Heart left ventricle (tissue), 16 donors: ENCODE data around the gene TMEM47. TPM values are rescaled to one million over a fixed set of nuclear protein-coding genes. Genes with fewer than 3 reads are reported as not detected.

Experiments
- ATAC-seq, 4 donors: fragments of 200-7000 bp; cut with Tn5 transposase; one replicate each; pipeline ENCODE4 v1.9.1; 2020 to 2022; ENCODE audit warnings: moderate library complexity in 4 of 4, mild to moderate bottlenecking in 3 of 4, moderate number of reproducible peaks in 1 of 4
- DNase-seq, 5 donors: peaks; one replicate each; pipeline ENCODE4 v3.0.0-alpha.2; 2020
- H3K27ac ChIP-seq, 12 donors: fragments of 200-600 bp; sonication (generic) in 4 of 12; one replicate each; pipeline versions ENCODE4 v1.5.0 to v1.8.0; 2016 to 2022; ENCODE audit warnings: mild to moderate bottlenecking in 2 of 12
- H3K27me3 ChIP-seq, 9 donors: fragments of 200-600 bp; sonication (generic) in 2 of 9; one replicate each; pipeline versions ENCODE4 v1.5.1 to v1.8.0; 2016 to 2022; ENCODE audit warnings: mild to moderate bottlenecking in 3 of 9
- H3K36me3 ChIP-seq, 9 donors: fragments of 200-600 bp; sonication (generic) in 2 of 9; one replicate each; pipeline versions ENCODE4 v1.5.0 to v1.8.0; 2018 to 2022; ENCODE audit warnings: mild to moderate bottlenecking in 2 of 9
- H3K4me1 ChIP-seq, 12 donors: fragments of 200-600 bp; sonication (generic) in 4 of 12; one replicate each; pipeline versions ENCODE4 v1.5.0 to v1.8.0; 2016 to 2022; ENCODE audit warnings: mild to moderate bottlenecking in 3 of 12
- H3K4me3 ChIP-seq, 12 donors: fragments of 200-600 bp; sonication (generic) in 4 of 12; one replicate each; pipeline versions ENCODE4 v1.5.0 to v1.8.0; 2017 to 2022; ENCODE audit warnings: mild to moderate bottlenecking in 9 of 12, moderate library complexity in 4 of 12
- H3K9me3 ChIP-seq, 12 donors: fragments of 200-600 bp; sonication (generic) in 4 of 12; one replicate each; pipeline versions ENCODE4 v1.5.0 to v1.8.0; 2016 to 2022; ENCODE audit warnings: mild to moderate bottlenecking in 1 of 12
- POLR2A ChIP-seq, 2 donors: fragments of 450-650 bp; IDR thresholded peaks; one replicate each; pipeline ENCODE4 v1.6.1; 2017; ENCODE audit warnings: antibody characterized with exemption in 2 of 2, mild to moderate bottlenecking in 2 of 2, moderate library complexity in 2 of 2
- WGBS, 4 donors: extraction: QIAGEN DNeasy Blood & Tissue Kit in 2 of 4; methylation state at CpG; one replicate each; pipeline versions ENCODE4 v1.1.5 to v1.1.7; 2013 to 2018; 5-methylcytosine and 5-hydroxymethylcytosine counted together
- intact Hi-C, 10 donors: fragments of 100-400 bp; cut with DNase I; formaldehyde crosslinking; loops; one replicate each; pipeline versions ENCODE4 v1.11.1 to v1.14.2; 2022
- polyA plus RNA-seq, 2 donors: library from polyadenylated mRNA; stranded (reverse); fragments of 200-250 nt; gene quantifications; one replicate each; pipeline ENCODE4 v1.2.3, GENCODE V29; 2013
- total RNA-seq, 9 donors: library from RNA; depleted of rRNA in 2 of 9; stranded (reverse); fragments of >200 nt in 2 of 9; fragmentation: NEBNext Ultra II Directional in 3 of 9; extraction: Animal tissue kit (Norgen Biotek cat#: 25700) in 3 of 9; gene quantifications; one replicate each; pipeline versions ENCODE4 v1.1.0 to v1.2.4, GENCODE V29; 2016 to 2023
- TF ChIP-seq, protein P1 (sequence below), 12 donors: fragments of 200-600 bp; sonication (generic) in 4 of 12; IDR thresholded peaks; one replicate each; pipeline versions ENCODE4 v1.5.0 to v1.8.0; 2018 to 2022; ENCODE audit warnings: antibody characterized with exemption in 12 of 12, mild to moderate bottlenecking in 5 of 12
- donor health status: ischemic (EF 13 %, LVEDD 7.1; RV severe dilation, severe dysfunction).
- donor health status: healthy with polysubstance abuse.
- donor health status: DM: no; HTN: yes; CAD: no.
- donor health status: DM: no; HTN: no; CAD: no.
- donor health status: ischemic (EF 25% LVEDD 6.9; RV normal size, moderate dysfunction).
- donor health status: ischemic (EF 25% LVEDD 5.7; RV mildly dilated, moderate dysfunction).
- donor health status: healthy.
- donor health status: DM: yes; HTN: yes; CAD: no.
- donor health status: ischemic (EF 35%, LVEDD 5.7; RV mildly dilated, moderate dysfunction).
- donor health status: nonischemic (EF 11% LVEDD 7.7; RV severe dilation, severe dysfunction).
- donor health status: DM: yes; HTN: yes; CAD: no.
- donor health status: PGD.
- donor health status: ischemic (EF 29% LVEDD 5.4; RV normal size, mild dysfunction).
- donor health status: nonischemic (EF 23%, LVEDD 6.1; RV moderate dilation, normal function).

TMEM47 gene
- total and polyA plus RNA-seq, 11 donors, result 14.0 to 47.5 (median 33.9) TPM

GRCh38 chrX:34642849-34643248, 14.2 kb downstream of the TMEM47 start:
- 71 to 89% (median 81%) methylated on average over 2 of the region's 2 CpGs for whole genome bisulfite sequencing, 4 donors
- DNase-seq, result no peak
- H3K36me3 ChIP-seq, result peaks cover 0 to 10% (median 0%) of the 10 kb centered on the region in 9 donors
- peaks cover 0 to 1% (median 0%) of the 10 kb centered on the region in 12 donors for H3K9me3 ChIP-seq
- H3K27ac ChIP-seq, result no peak overlapping the region
- H3K4me3 ChIP-seq, result no peak overlapping the region
- peaks cover 0 to 49% (median 0%) of the 10 kb centered on the region in 12 donors for H3K4me1 ChIP-seq
- no peaks in the 10 kb centered on the region for H3K27me3 ChIP-seq
- no peak for ATAC-seq
- intact Hi-C loops, result no loop called here
- no peak for TF ChIP-seq POLR2A (IDR thresholded peaks at IDR 0.05)
- TF ChIP-seq, protein P1, sequence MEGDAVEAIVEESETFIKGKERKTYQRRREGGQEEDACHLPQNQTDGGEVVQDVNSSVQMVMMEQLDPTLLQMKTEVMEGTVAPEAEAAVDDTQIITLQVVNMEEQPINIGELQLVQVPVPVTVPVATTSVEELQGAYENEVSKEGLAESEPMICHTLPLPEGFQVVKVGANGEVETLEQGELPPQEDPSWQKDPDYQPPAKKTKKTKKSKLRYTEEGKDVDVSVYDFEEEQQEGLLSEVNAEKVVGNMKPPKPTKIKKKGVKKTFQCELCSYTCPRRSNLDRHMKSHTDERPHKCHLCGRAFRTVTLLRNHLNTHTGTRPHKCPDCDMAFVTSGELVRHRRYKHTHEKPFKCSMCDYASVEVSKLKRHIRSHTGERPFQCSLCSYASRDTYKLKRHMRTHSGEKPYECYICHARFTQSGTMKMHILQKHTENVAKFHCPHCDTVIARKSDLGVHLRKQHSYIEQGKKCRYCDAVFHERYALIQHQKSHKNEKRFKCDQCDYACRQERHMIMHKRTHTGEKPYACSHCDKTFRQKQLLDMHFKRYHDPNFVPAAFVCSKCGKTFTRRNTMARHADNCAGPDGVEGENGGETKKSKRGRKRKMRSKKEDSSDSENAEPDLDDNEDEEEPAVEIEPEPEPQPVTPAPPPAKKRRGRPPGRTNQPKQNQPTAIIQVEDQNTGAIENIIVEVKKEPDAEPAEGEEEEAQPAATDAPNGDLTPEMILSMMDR (IDR thresholded peaks at IDR 0.05), result no peak

DNA sequence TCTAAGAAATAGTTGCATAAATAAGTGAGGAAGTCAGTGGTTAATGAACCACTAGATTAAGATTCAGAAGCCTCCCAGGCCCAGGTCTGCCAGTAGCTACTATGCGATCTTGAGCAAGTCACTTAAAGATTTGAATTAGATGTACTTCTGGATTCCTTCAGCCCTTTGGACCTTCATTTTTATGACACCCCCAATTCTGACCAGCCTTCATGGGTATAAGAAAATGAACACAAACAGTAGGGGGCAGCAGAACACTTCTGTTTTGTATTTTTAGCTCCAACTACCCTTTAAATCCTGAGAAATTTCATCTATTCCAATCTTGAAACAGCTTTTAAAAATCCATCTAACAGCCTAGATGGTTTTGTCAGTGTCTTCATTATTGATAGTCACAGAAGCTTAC, 19.0 kb downstream of the TMEM47 start:
- no peaks in the 10 kb centered on the region for H3K9me3 ChIP-seq
- H3K4me3 ChIP-seq, result no peak overlapping the region
- no peaks in the 10 kb centered on the region for H3K27me3 ChIP-seq
- no peak overlapping the region for H3K27ac ChIP-seq
- WGBS, 4 donors, result 31 to 61% (median 43%) methylated on average over 1 of the region's 1 CpG
- ATAC-seq (no peak), DNase-seq (no peak)
- TF ChIP-seq POLR2A (IDR thresholded peaks at IDR 0.05), result no peak
- TF ChIP-seq, protein P1 (IDR thresholded peaks at IDR 0.05), result peak; percentile 34 to 61 (median 44)
- H3K4me1 ChIP-seq, result peaks cover 0 to 32% (median 0%) of the 10 kb centered on the region in 12 donors
- peaks cover 0 to 24% (median 0%) of the 10 kb centered on the region in 9 donors for H3K36me3 ChIP-seq
- intact Hi-C loops, result loop anchor here in 1 of 10 donors (5.0 kb wide), 1 partner anchor 254 kb away; no protein-coding TSS in a partner anchor

DNA sequence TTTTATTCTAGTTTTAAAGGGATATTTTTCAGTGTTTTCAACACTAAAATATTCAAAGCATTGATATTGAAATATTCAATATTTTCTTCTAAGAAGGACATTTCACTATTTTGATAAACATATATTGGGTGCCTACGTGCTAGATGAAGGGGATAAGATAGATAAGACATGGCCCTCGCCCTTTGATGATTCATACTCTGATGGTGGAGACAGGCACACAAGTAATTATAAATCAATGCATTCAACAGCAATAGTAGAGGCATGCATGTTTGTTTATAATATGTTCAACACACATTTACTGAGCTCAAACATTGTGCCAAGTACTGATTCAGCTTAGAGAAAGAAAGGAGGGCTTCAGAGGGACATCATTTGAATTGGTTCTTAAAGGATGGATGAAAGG, 22.7 kb downstream of the TMEM47 start:
- no peaks in the 10 kb centered on the region for H3K9me3 ChIP-seq
- TF ChIP-seq POLR2A (IDR thresholded peaks at IDR 0.05), result no peak
- TF ChIP-seq, protein P1 (IDR thresholded peaks at IDR 0.05), result no peak
- intact Hi-C loops, result no loop called here
- H3K27ac ChIP-seq, result no peak overlapping the region
- H3K4me1 ChIP-seq, result peaks cover 0 to 32% (median 2%) of the 10 kb centered on the region in 12 donors
- WGBS, 4 donors, result 26 to 91% (median 64%) methylated on average over 2 of the region's 2 CpGs
- ATAC-seq (no peak), DNase-seq (no peak)
- no peak overlapping the region for H3K4me3 ChIP-seq
- H3K27me3 ChIP-seq, result no peaks in the 10 kb centered on the region
- peaks cover 0 to 27% (median 0%) of the 10 kb centered on the region in 9 donors for H3K36me3 ChIP-seq

GRCh38 chrX:34632384-34632783, 24.7 kb downstream of the TMEM47 start:
- Histone ChIP-seq H3K27ac (no peak overlapping the region), H3K4me3 (no peak overlapping the region), H3K9me3 (no peaks in the 10 kb centered on the region), H3K27me3 (no peaks in the 10 kb centered on the region), H3K36me3 (peaks cover 0 to 17% (median 0%) of the 10 kb centered on the region in 9 donors), H3K4me1 (peaks cover 0 to 36% (median 2%) of the 10 kb centered on the region in 12 donors)
- no peak for TF ChIP-seq POLR2A (IDR thresholded peaks at IDR 0.05)
- TF ChIP-seq, protein P1 (IDR thresholded peaks at IDR 0.05), result no peak
- intact Hi-C loops, result no loop called here
- DNase-seq, result no peak
- 50 to 73% (median 58%) methylated on average over 3 of the region's 3 CpGs for WGBS, 4 donors
- ATAC-seq, result no peak
